ENCODE measurements around the gene MAGI1. TPM values are rescaled to one million over a fixed set of nuclear protein-coding genes. Genes with fewer than 3 reads are reported as not detected.
"Not testable (repeated sequence)": the region's sequence is repeated elsewhere in the genome, so short reads cannot be mapped to it uniquely, and the experiment has no call there.

MAGI1 gene
- total RNA-seq, 3 donors from 2014 or later (not counting 1 experiment from before 2014, with no cell fraction given) = not detected

DNA sequence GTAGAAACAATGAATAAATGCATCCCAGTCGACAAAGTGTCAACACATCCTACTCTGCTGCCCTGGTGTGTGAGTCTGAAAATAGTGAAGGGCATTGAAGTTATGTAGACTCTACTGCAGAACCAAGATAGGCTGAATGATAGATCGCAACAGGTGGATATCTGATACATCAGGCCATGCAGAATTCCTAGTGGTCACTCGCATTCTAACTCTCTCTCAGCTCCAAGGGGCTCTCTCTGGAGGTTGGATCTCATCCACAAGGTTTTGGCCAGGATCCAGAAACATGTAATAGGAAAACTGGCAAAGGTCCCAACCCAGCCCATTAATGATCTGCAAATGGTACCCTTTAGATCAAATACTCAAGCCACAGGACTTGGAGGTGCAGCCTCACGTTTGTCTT is 514.1 kb downstream of the MAGI1 start:
- Mint-ChIP-seq H3K9me3 (peaks cover 0 to 6% of the 10 kb centered on the region in 2 donors), H3K4me1 (no peaks in the 10 kb centered on the region), H3K27me3 (ENCODE audit: low read depth in 2 of 2) (no peaks in the 10 kb centered on the region), H3K36me3 (no peaks in the 10 kb centered on the region), H3K27ac (no peak overlapping the region), H3K4me3 (no peak overlapping the region)
- H3K9me3 ChIP-seq (ENCODE audit: control insufficient read depth, insufficient read depth, low read length) = no peaks in the 10 kb centered on the region
- DNase-seq (no peak), ATAC-seq (no peak)
- H3K27me3 ChIP-seq (ENCODE audit: control insufficient read depth, insufficient read depth, low read length) = no peaks in the 10 kb centered on the region
- no peaks in the 10 kb centered on the region for H3K36me3 ChIP-seq (ENCODE audit: control insufficient read depth, insufficient read depth, low read length)
- no peak overlapping the region for H3K27ac ChIP-seq (ENCODE audit: low read length)
- 86% methylated on average over 4 of the region's 4 CpGs for WGBS (ENCODE audit: insufficient coverage)
- H3K4me1 ChIP-seq (ENCODE audit: control insufficient read depth, insufficient read depth, low read length) = no peaks in the 10 kb centered on the region
- TF ChIP-seq, protein P1, sequence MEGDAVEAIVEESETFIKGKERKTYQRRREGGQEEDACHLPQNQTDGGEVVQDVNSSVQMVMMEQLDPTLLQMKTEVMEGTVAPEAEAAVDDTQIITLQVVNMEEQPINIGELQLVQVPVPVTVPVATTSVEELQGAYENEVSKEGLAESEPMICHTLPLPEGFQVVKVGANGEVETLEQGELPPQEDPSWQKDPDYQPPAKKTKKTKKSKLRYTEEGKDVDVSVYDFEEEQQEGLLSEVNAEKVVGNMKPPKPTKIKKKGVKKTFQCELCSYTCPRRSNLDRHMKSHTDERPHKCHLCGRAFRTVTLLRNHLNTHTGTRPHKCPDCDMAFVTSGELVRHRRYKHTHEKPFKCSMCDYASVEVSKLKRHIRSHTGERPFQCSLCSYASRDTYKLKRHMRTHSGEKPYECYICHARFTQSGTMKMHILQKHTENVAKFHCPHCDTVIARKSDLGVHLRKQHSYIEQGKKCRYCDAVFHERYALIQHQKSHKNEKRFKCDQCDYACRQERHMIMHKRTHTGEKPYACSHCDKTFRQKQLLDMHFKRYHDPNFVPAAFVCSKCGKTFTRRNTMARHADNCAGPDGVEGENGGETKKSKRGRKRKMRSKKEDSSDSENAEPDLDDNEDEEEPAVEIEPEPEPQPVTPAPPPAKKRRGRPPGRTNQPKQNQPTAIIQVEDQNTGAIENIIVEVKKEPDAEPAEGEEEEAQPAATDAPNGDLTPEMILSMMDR (IDR thresholded peaks at IDR 0.05) = no peak
- H3K4me3 ChIP-seq (ENCODE audit: low read length) = no peak overlapping the region
- intact Hi-C loops (cut with micrococcal nuclease) = no loop called here

DNA sequence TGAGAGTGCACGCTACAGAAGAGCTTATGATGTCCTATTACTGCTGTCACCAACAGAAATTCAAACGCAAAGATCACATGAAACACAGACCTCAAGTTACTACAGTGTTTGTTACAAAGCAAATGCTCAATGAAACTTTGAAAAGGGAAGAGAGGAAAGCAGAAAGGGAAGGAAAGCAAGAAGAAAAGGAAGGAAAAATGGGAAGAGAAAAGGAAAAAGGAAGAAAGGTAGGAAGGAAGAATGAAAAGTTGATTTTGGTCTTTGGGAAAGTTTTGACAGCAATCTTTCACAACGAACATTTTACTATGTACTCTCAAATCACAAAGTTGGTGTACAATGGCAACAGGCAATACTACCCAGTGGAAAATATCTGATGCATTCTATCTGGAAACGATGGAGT is 514.8 kb downstream of the MAGI1 start:
- no peak overlapping the region for H3K27ac Mint-ChIP-seq
- Histone ChIP-seq H3K4me3 (ENCODE audit: low read length) (no peak overlapping the region), H3K27me3 (ENCODE audit: control insufficient read depth, insufficient read depth, low read length) (no peaks in the 10 kb centered on the region), H3K9me3 (ENCODE audit: control insufficient read depth, insufficient read depth, low read length) (no peaks in the 10 kb centered on the region), H3K4me1 (ENCODE audit: control insufficient read depth, insufficient read depth, low read length) (no peaks in the 10 kb centered on the region), H3K27ac (ENCODE audit: low read length) (no peak overlapping the region), H3K36me3 (ENCODE audit: control insufficient read depth, insufficient read depth, low read length) (no peaks in the 10 kb centered on the region)
- H3K27me3 Mint-ChIP-seq (ENCODE audit: low read depth in 2 of 2) = no peaks in the 10 kb centered on the region
- DNase-seq (no peak), ATAC-seq (no peak)
- TF ChIP-seq, protein P1 (IDR thresholded peaks at IDR 0.05) = no peak
- no peak overlapping the region for H3K4me3 Mint-ChIP-seq
- 82% methylated on average over 3 of the region's 4 CpGs for WGBS (ENCODE audit: insufficient coverage)
- no peaks in the 10 kb centered on the region for H3K4me1 Mint-ChIP-seq
- intact Hi-C loops (cut with micrococcal nuclease) = no loop called here
- peaks cover 2 to 4% of the 10 kb centered on the region in 2 donors for H3K9me3 Mint-ChIP-seq
- no peaks in the 10 kb centered on the region for H3K36me3 Mint-ChIP-seq

DNA sequence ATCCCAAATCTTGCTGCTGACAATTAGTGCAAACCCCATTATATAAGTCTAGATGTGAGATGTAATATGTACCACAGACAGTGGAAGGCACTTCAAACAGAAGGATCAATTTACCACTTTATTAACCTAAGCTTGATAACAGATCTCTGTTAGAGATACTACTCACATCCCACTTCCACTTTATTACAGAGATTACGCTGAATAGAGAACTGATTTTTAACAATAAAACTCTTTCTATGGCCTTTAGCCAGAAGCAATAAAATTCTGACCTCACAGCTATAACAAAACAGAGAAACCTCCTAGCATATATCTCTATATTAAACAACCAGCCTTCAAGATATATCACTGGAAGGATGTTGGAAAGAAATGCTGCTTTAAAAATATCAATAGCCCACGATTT is 517.7 kb downstream of the MAGI1 start:
- ATAC-seq = no peak
- H3K4me1 ChIP-seq (ENCODE audit: control insufficient read depth, insufficient read depth, low read length) = no peaks in the 10 kb centered on the region
- DNase-seq = no peak
- Mint-ChIP-seq H3K27me3 (ENCODE audit: low read depth in 2 of 2) (no peaks in the 10 kb centered on the region), H3K4me1 (no peaks in the 10 kb centered on the region), H3K9me3 (peaks cover 10 to 11% of the 10 kb centered on the region in 2 donors), H3K27ac (no peak overlapping the region), H3K4me3 (no peak overlapping the region), H3K36me3 (no peaks in the 10 kb centered on the region)
- TF ChIP-seq, protein P1 (IDR thresholded peaks at IDR 0.05) = no peak
- H3K36me3 ChIP-seq (ENCODE audit: control insufficient read depth, insufficient read depth, low read length) = no peaks in the 10 kb centered on the region
- H3K27ac ChIP-seq (ENCODE audit: low read length) = no peak overlapping the region
- H3K27me3 ChIP-seq (ENCODE audit: control insufficient read depth, insufficient read depth, low read length) = no peaks in the 10 kb centered on the region
- 100% methylated on average over 1 of the region's 2 CpGs for WGBS (ENCODE audit: insufficient coverage)
- H3K9me3 ChIP-seq (ENCODE audit: control insufficient read depth, insufficient read depth, low read length) = no peaks in the 10 kb centered on the region
- intact Hi-C loops (cut with micrococcal nuclease) = no loop called here
- H3K4me3 ChIP-seq (ENCODE audit: low read length) = no peak overlapping the region

DNA sequence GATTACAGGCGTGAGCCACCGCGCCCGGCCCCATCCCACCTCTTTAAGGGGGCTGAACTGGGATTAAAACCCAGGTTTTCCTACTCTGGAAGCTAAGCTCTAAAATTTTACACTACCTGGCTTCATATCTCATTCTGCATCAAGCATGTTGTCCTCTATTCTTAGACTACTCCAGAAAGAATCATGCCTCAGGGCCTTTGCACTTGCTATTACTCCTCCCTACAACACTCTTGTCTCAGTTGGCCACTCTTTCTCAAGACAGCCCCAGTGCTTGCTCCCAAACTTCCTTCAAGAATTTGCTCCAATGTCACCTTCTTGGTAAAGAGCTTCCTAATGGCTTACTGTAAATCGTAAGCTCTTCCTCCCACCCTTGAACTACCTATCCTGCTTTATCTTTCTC is 521.7 kb downstream of the MAGI1 start:
- no peaks in the 10 kb centered on the region for H3K27me3 Mint-ChIP-seq (ENCODE audit: low read depth in 2 of 2)
- Histone ChIP-seq H3K4me3 (ENCODE audit: low read length) (no peak overlapping the region), H3K27ac (ENCODE audit: low read length) (no peak overlapping the region), H3K9me3 (ENCODE audit: control insufficient read depth, insufficient read depth, low read length) (no peaks in the 10 kb centered on the region), H3K27me3 (ENCODE audit: control insufficient read depth, insufficient read depth, low read length) (no peaks in the 10 kb centered on the region), H3K4me1 (ENCODE audit: control insufficient read depth, insufficient read depth, low read length) (no peaks in the 10 kb centered on the region), H3K36me3 (ENCODE audit: control insufficient read depth, insufficient read depth, low read length) (no peaks in the 10 kb centered on the region)
- no peak overlapping the region for H3K27ac Mint-ChIP-seq
- DNase-seq (no peak), ATAC-seq (no peak)
- TF ChIP-seq, protein P1 (IDR thresholded peaks at IDR 0.05) = no peak
- H3K9me3 Mint-ChIP-seq = peaks cover 7 to 11% of the 10 kb centered on the region in 2 donors
- 94% methylated on average over 5 of the region's 5 CpGs for WGBS (ENCODE audit: insufficient coverage)
- no peaks in the 10 kb centered on the region for H3K36me3 Mint-ChIP-seq
- H3K4me3 Mint-ChIP-seq = no peak overlapping the region
- no peaks in the 10 kb centered on the region for H3K4me1 Mint-ChIP-seq
- intact Hi-C loops (cut with micrococcal nuclease) = no loop called here

DNA sequence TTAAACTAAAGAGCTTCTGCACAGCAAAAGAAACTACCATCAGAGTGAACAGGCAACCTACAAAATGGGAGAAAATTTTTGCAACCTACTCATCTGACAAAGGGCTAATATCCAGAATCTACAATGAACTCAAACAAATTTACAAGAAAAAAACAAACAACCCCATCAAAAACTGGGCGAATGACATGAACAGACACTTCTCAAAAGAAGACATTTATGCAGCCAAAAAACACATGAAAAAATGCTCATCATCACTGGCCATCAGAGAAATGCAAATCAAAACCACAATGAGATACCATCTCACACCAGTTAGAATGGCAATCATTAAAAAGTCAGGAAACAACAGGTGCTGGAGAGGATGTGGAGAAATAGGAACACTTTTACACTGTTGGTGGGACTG is 524.4 kb downstream of the MAGI1 start:
- peaks cover 7 to 11% of the 10 kb centered on the region in 2 donors for H3K9me3 Mint-ChIP-seq
- DNase-seq; H3K9me3 ChIP-seq (ENCODE audit: control insufficient read depth, insufficient read depth, low read length); ATAC-seq; H3K27ac ChIP-seq (ENCODE audit: low read length); H3K27ac Mint-ChIP-seq; H3K4me3 ChIP-seq (ENCODE audit: low read length); H3K4me1 ChIP-seq (ENCODE audit: control insufficient read depth, insufficient read depth, low read length); H3K27me3 ChIP-seq (ENCODE audit: control insufficient read depth, insufficient read depth, low read length); H3K4me3 Mint-ChIP-seq; H3K27me3 Mint-ChIP-seq (ENCODE audit: low read depth in 2 of 2); intact Hi-C loops (cut with micrococcal nuclease); H3K36me3 Mint-ChIP-seq; H3K4me1 Mint-ChIP-seq; H3K36me3 ChIP-seq (ENCODE audit: control insufficient read depth, insufficient read depth, low read length): not testable (repeated sequence)
- no CpG with 5 or more reads among the region's 1 CpG for WGBS (ENCODE audit: insufficient coverage)

DNA sequence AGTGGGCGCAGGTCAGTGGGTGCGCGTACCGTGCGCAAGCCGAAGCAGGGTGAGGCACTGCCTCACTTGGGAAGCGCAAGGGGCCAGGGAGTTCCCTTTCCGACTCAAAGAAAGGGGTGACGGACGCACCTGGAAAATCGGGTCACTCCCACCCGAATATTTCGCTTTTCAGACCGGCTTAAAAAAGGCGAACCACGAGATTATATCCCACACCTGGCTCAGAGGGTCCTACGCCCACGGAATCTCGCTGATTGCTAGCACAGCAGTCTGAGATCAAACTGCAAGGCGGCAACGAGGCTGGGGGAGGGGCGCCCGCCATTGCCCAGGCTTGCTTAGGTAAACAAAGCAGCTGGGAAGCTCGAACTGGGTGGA is 529.3 kb downstream of the MAGI1 start:
- ATAC-seq; H3K4me3 ChIP-seq (ENCODE audit: low read length); H3K27me3 Mint-ChIP-seq (ENCODE audit: low read depth in 2 of 2); H3K36me3 ChIP-seq (ENCODE audit: control insufficient read depth, insufficient read depth, low read length); H3K4me1 ChIP-seq (ENCODE audit: control insufficient read depth, insufficient read depth, low read length); H3K9me3 ChIP-seq (ENCODE audit: control insufficient read depth, insufficient read depth, low read length); H3K4me3 Mint-ChIP-seq; H3K36me3 Mint-ChIP-seq; H3K27me3 ChIP-seq (ENCODE audit: control insufficient read depth, insufficient read depth, low read length); H3K9me3 Mint-ChIP-seq; DNase-seq; intact Hi-C loops (cut with micrococcal nuclease); H3K27ac Mint-ChIP-seq; H3K27ac ChIP-seq (ENCODE audit: low read length); H3K4me1 Mint-ChIP-seq: not testable (repeated sequence)
- 84% methylated on average over 16 of the region's 24 CpGs for WGBS (ENCODE audit: insufficient coverage)

All from natural killer cell (primary cell).